Stomach (tissue), 9 donors: ENCODE measurements around the gene EDN3. TPM values are rescaled to one million over a fixed set of nuclear protein-coding genes. Genes with fewer than 3 reads are reported as not detected.
A peak's percentile ranks its signal among the peaks of the same experiment; 100 is the strongest.

Source experiments
- DNase-seq, 2 donors: peaks; one replicate each; pipeline versions ENCODE4 v3.0.0 to v3.0.0-alpha.2; 2013 to 2019
- H3K27ac ChIP-seq, 5 donors: fragments of 200-600 bp in 4 of 5; sonication (generic) in 4 of 5; one replicate each; pipeline ENCODE4 v1.5.1; 2013 to 2019; ENCODE audit warnings: mild to moderate bottlenecking in 1 of 5, moderate library complexity in 1 of 5
- H3K27me3 ChIP-seq, 3 donors: fragments of 200-600 bp; sonication (generic); one replicate each; pipeline ENCODE4 v1.5.1; 2017 to 2019; ENCODE audit warnings: mixed run types in 1 of 3
- H3K36me3 ChIP-seq, 4 donors: fragments of 200-600 bp; sonication (generic); 1 replicate in 3 of 4; 2 replicates in 1 of 4; pipeline ENCODE4 v1.5.1; 2016 to 2019
- H3K4me1 ChIP-seq, 4 donors: fragments of 200-600 bp; sonication (generic); one replicate each; pipeline ENCODE4 v1.5.1; 2016 to 2019
- H3K4me3 ChIP-seq, 4 donors: fragments of 200-600 bp; sonication (generic) in 3 of 4; one replicate each; pipeline ENCODE4 v1.5.1; 2016 to 2019; ENCODE audit warnings: mild to moderate bottlenecking in 1 of 4
- H3K9me3 ChIP-seq, 4 donors: fragments of 200-600 bp; sonication (generic); one replicate each; pipeline ENCODE4 v1.5.1; 2016 to 2019
- EP300 ChIP-seq: sonication (generic); formaldehyde crosslinking; IDR thresholded peaks from one replicate; pipeline ENCODE4 v1.6.1; 2017; ENCODE audit warnings: antibody characterized with exemption
- POLR2A ChIP-seq, 4 donors: fragments of 450-650 bp; IDR thresholded peaks; one replicate each; pipeline ENCODE4 v1.6.1; 2016; ENCODE audit warnings: antibody characterized with exemption in 4 of 4, control low read depth in 2 of 4, mild to moderate bottlenecking in 1 of 4, moderate library complexity in 1 of 4
- POLR2AphosphoS5 ChIP-seq, 3 donors: sonication (generic); formaldehyde crosslinking; IDR thresholded peaks; one replicate each; pipeline ENCODE4 v1.6.1; 2016; ENCODE audit warnings: antibody characterized with exemption in 3 of 3
- WGBS, 5 donors: extraction: QIAGEN DNeasy Blood & Tissue Kit in 3 of 5; methylation state at CpG; one replicate each; pipeline versions ENCODE4 v1.1.5 to v1.1.7; 2013 to 2018; 5-methylcytosine and 5-hydroxymethylcytosine counted together
- intact Hi-C: fragments of 100-400 bp; cut with DNase I; formaldehyde crosslinking; loops from one replicate; pipeline ENCODE4 v1.15.1; 2023; ENCODE audit warnings: low total_unique reads
- polyA plus RNA-seq, 3 donors: library from polyadenylated mRNA; stranded (reverse); fragments of 200-250 nt; gene quantifications; one replicate each; pipeline ENCODE4 v1.2.3, GENCODE V29; 2013
- total RNA-seq, 5 donors: library from RNA; depleted of rRNA; stranded (reverse); fragments of >200 nt; gene quantifications; one replicate each; pipeline versions ENCODE4 v1.1.0 to v1.2.3, GENCODE V29; 2014 to 2016
- TF ChIP-seq, protein P1 (sequence below), 7 experiments: fragments of 450-650 bp in 4 of 7; fragments of 200-600 bp in 3 of 7; sonication (generic) in 3 of 7; IDR thresholded peaks; one replicate each; pipeline ENCODE4 v1.5.1; 2016 to 2019; ENCODE audit warnings: antibody characterized with exemption in 7 of 7, control low read depth in 2 of 7, mild to moderate bottlenecking in 1 of 7
- donor health status: healthy with polysubstance abuse.
- donor health status: Bipolar disorder and iron deficiency.
- donor health status: healthy.

The EDN3 gene
- total and polyA plus RNA-seq, 8 donors, result 2.0 to 20.0 (median 4.4) TPM; not detected in 4

DNA sequence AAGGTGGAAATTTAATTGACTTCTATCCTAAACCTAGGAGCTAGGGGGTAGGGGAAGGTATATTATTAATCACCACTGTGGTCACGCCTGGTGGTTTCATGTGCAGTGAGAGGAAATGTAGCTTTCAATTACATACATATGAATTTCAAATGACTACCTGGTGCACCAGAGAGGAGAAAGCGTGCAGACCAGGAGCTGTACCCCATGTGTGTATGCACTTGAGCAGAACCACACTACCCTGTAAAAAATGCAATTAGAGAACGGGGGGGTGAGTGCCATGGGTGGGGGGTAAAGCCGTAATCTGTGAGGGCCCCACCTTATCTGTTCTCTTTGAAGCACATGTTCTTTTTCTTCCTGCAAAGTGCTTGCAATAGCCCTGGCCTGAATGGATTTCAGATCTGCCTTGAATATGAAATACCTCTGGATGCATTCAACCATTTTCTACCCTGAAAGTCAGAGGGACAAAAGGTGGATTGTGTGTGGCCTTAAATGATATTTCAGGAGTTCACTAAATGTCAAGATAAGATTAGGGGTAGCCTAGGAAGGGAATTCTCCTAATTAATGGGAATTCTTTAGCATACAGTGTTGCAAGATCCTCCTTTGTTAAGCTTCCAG lies 30.9 kb upstream of the EDN3 start:
- no peaks in the 10 kb centered on the region for H3K9me3 ChIP-seq
- no peak overlapping the region for H3K27ac ChIP-seq
- TF ChIP-seq POLR2AphosphoS5 (IDR thresholded peaks at IDR 0.05), result no peak
- TF ChIP-seq POLR2A (IDR thresholded peaks at IDR 0.05), result no peak
- TF ChIP-seq EP300, result no peak
- TF ChIP-seq, protein P1, sequence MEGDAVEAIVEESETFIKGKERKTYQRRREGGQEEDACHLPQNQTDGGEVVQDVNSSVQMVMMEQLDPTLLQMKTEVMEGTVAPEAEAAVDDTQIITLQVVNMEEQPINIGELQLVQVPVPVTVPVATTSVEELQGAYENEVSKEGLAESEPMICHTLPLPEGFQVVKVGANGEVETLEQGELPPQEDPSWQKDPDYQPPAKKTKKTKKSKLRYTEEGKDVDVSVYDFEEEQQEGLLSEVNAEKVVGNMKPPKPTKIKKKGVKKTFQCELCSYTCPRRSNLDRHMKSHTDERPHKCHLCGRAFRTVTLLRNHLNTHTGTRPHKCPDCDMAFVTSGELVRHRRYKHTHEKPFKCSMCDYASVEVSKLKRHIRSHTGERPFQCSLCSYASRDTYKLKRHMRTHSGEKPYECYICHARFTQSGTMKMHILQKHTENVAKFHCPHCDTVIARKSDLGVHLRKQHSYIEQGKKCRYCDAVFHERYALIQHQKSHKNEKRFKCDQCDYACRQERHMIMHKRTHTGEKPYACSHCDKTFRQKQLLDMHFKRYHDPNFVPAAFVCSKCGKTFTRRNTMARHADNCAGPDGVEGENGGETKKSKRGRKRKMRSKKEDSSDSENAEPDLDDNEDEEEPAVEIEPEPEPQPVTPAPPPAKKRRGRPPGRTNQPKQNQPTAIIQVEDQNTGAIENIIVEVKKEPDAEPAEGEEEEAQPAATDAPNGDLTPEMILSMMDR (IDR thresholded peaks at IDR 0.05), result no peak
- H3K4me3 ChIP-seq, result no peak overlapping the region
- intact Hi-C loops, result no loop called here
- no peaks in the 10 kb centered on the region for H3K36me3 ChIP-seq
- H3K4me1 ChIP-seq, result no peaks in the 10 kb centered on the region
- WGBS, 5 donors, result 18 to 36% (median 28%) methylated on average over 4 of the region's 4 CpGs
- DNase-seq, result no peak
- H3K27me3 ChIP-seq, result peaks cover 0 to 25% (median 7%) of the 10 kb centered on the region in 3 donors

DNA sequence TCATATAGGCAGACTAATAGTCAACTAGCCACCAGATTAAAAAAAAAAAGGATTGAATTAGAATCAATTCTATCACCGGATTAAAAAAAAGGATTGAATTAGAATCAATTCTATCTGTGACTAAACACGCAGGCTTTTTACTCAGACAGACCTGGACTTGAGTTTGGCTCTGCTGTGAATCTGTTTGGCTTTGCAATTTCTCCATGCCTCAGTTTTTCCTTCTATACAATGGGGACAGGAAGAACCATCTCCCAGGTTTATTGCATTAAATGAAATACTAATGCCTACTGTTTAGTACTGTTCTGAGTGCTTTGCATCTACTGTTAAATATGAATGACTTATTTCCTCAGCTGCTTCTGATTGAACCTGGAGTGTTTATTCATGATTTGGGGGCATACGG lies 30.0 kb upstream of the EDN3 start:
- H3K4me1 ChIP-seq, result no peaks in the 10 kb centered on the region
- H3K36me3 ChIP-seq, result no peaks in the 10 kb centered on the region
- H3K9me3 ChIP-seq, result no peaks in the 10 kb centered on the region
- no peak overlapping the region for H3K4me3 ChIP-seq
- 54 to 89% (median 73%) methylated on average over 3 of the region's 3 CpGs for WGBS, 5 donors
- peaks cover 0 to 26% (median 7%) of the 10 kb centered on the region in 3 donors for H3K27me3 ChIP-seq
- no peak overlapping the region for H3K27ac ChIP-seq
- intact Hi-C loops, result no loop called here
- no peak for DNase-seq
- TF ChIP-seq POLR2A (IDR thresholded peaks at IDR 0.05) (no peak), POLR2AphosphoS5 (IDR thresholded peaks at IDR 0.05) (no peak), EP300 (no peak)
- TF ChIP-seq, protein P1 (IDR thresholded peaks at IDR 0.05), result no peak

DNA sequence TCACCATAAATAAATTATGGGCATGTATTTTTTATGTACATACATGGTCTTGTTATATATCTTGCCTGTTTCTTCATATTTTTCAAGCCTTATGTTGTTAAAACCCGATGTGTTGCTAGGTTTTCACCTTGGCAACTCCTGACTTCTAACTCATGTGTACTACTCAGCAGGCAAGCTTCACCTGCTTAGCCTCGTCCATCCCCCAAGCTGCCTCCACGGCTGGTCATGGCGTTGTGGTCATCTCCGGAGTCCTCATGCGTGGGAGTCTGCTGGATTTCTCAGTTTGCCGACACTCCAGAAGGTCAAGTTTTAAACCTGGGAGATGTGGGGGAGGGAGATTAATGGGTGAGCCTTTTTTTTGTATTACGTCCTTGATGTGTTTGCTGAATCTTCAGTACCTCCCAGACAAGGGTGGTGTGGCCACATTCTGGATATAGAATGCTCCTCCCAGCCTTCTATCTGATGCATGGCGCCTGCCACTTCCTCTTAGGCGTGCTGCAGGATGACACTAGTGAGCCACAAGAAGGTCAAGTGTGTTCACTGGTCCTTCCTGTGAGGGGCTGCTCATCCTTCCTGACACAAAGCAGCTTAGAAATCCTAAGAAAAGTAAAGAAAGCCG lies 26.6 kb upstream of the EDN3 start:
- intact Hi-C loops, result no loop called here
- peak in 1 of 2 donors; percentile 8 for DNase-seq
- TF ChIP-seq POLR2A (IDR thresholded peaks at IDR 0.05) (no peak), POLR2AphosphoS5 (IDR thresholded peaks at IDR 0.05) (no peak), EP300 (no peak)
- TF ChIP-seq, protein P1 (IDR thresholded peaks at IDR 0.05), result no peak
- Histone ChIP-seq H3K27me3 (peaks cover 0 to 40% (median 1%) of the 10 kb centered on the region in 3 donors), H3K36me3 (no peaks in the 10 kb centered on the region), H3K9me3 (no peaks in the 10 kb centered on the region), H3K4me3 (no peak overlapping the region), H3K27ac (no peak overlapping the region), H3K4me1 (no peaks in the 10 kb centered on the region)
- 71 to 79% (median 77%) methylated on average over 11 of the region's 11 CpGs for WGBS, 5 donors

DNA sequence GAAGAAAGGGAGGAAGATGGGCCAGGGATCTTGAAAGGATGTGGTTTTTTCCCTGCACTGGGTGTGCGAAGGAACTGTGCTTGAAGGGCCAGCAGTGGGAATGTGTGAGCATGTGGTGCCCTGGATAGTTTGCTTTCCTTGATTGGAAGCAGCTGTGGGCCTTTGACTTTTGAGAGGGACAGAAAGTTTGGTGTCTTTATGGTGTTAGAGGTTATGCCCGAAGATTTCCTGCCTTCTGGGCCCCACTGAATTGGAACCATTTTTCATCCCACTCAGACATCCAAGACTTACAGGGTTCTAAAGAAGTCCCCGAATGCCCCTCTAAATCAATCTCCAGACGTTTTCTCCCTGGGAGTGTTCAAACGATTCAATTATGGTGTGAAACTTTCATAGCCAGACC lies 23.5 kb upstream of the EDN3 start:
- H3K4me1 ChIP-seq, result no peaks in the 10 kb centered on the region
- no peak overlapping the region for H3K27ac ChIP-seq
- intact Hi-C loops, result no loop called here
- DNase-seq, result no peak
- no peaks in the 10 kb centered on the region for H3K9me3 ChIP-seq
- H3K36me3 ChIP-seq, result no peaks in the 10 kb centered on the region
- TF ChIP-seq, protein P1 (IDR thresholded peaks at IDR 0.05), result no peak
- no peak for TF ChIP-seq EP300
- TF ChIP-seq POLR2AphosphoS5 (IDR thresholded peaks at IDR 0.05), result no peak
- no peak for TF ChIP-seq POLR2A (IDR thresholded peaks at IDR 0.05)
- peaks cover 0 to 33% (median 0%) of the 10 kb centered on the region in 3 donors for H3K27me3 ChIP-seq
- H3K4me3 ChIP-seq, result no peak overlapping the region
- 45 to 65% (median 54%) methylated on average over 5 of the region's 5 CpGs for WGBS, 5 donors
